AG10803 (cell line): ENCODE data around the gene FYN.

ENCODE experiments used
- DNase-seq: peaks from one replicate; pipeline ENCODE4 v3.0.0; 2010; ENCODE audit warnings: low read depth
- H3K4me3 ChIP-seq: 2 replicates; pipeline ENCODE4 v1.5.1; 2011; ENCODE audit warnings: mild to moderate bottlenecking, low read length, control low read depth
- TF ChIP-seq, protein P1 (sequence below): conservative IDR thresholded peaks from 2 replicates; pipeline ENCODE4 v1.5.1; 2011; ENCODE audit warnings: mild to moderate bottlenecking, low read length, control low read depth, inconsistent platforms

Gene FYN

DNA sequence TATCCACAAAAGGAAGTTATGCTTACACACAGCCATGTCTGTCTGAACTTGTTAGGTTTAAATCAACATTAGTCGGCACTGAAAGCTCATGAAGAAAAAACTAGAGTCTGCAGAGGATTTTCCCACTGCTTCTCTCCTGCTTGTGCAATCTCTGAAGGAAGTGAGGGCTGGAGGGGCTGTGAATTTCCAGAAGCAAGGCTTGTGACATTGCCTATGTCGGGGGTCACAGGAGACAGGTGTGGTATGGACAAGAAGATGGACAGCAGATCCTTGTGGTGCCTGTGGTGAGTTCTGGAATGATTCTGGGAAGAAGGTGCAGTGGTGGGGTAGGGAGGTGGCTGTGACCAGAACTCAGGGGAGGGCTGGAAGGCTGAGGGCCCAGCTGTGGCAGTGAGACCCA is 183.3 kb downstream of the FYN start:
- TF ChIP-seq, protein P1, sequence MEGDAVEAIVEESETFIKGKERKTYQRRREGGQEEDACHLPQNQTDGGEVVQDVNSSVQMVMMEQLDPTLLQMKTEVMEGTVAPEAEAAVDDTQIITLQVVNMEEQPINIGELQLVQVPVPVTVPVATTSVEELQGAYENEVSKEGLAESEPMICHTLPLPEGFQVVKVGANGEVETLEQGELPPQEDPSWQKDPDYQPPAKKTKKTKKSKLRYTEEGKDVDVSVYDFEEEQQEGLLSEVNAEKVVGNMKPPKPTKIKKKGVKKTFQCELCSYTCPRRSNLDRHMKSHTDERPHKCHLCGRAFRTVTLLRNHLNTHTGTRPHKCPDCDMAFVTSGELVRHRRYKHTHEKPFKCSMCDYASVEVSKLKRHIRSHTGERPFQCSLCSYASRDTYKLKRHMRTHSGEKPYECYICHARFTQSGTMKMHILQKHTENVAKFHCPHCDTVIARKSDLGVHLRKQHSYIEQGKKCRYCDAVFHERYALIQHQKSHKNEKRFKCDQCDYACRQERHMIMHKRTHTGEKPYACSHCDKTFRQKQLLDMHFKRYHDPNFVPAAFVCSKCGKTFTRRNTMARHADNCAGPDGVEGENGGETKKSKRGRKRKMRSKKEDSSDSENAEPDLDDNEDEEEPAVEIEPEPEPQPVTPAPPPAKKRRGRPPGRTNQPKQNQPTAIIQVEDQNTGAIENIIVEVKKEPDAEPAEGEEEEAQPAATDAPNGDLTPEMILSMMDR, result no peak
- DNase-seq, result no peak
- no peak overlapping the region for H3K4me3 ChIP-seq

GRCh38 chr6:111689419-111689818 is 183.8 kb downstream of the FYN start:
- DNase-seq, result no peak
- TF ChIP-seq, protein P1, result no peak
- no peak overlapping the region for H3K4me3 ChIP-seq

DNA sequence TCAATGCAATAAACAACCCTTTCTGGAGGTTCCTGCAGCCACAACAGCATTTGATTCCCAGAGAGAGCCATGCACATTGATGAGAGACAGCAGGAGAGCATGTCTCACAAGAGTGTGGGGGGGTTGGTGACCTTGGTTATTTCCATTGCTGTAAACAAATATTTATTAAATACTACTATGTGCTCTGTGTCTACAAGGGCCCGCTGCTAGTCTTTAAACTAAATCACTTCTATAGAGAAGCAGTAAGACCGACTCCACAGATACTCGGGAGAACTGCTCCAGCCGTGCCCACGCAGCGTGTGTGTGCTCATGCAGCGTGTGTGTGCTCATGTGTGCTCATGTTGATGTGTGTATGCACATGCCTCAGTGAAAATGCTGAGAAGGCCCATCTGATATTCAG is 184.9 kb downstream of the FYN start:
- TF ChIP-seq, protein P1, result no peak
- no peak overlapping the region for H3K4me3 ChIP-seq
- no peak for DNase-seq

GRCh38 chr6:111687652-111688051 is 185.6 kb downstream of the FYN start:
- H3K4me3 ChIP-seq, result no peak overlapping the region
- TF ChIP-seq, protein P1, result no peak
- no peak for DNase-seq

GRCh38 chr6:111686932-111687266 is 186.4 kb downstream of the FYN start:
- TF ChIP-seq, protein P1, result no peak
- H3K4me3 ChIP-seq, result no peak overlapping the region
- no peak for DNase-seq

- H3K4me3 ChIP-seq, result no peak overlapping the region
- DNase-seq, result no peak
- TF ChIP-seq, protein P1, result no peak
These were observed 186.9 kb downstream of the FYN start for GRCh38 chr6:111686249-111686931.

DNA sequence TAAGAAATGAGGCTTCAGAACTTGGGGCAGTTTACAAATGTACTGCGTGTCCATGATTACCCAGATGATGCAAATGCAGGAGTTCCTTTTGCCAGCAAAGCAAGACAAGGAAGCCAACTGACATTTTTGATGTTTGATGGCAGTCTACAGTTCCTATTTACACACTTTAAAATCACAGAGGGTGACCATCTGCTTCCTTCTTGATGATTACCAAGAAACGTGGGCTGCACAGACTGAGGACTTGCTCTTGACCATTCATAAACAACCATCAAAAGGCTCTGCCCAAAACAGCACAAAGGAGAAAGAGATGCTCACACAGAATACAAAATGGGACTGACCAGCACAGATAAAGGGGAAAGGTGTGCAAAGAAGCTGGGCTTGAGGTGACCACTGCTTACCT is 187.7 kb downstream of the FYN start:
- TF ChIP-seq, protein P1, result no peak
- H3K4me3 ChIP-seq, result no peak overlapping the region
- peak; percentile 34 for DNase-seq
